GM21723 (cell line): ENCODE measurements around the gene ABR.
"Not testable (repeated sequence)": the region's sequence is repeated elsewhere in the genome, so short reads cannot be mapped to it uniquely, and the experiment has no call there.

Experiments used
- ATAC-seq: cut with Tn5 transposase; IDR thresholded peaks from one replicate; pipeline ENCODE4 v1.9.1; 2021; ENCODE audit warnings: mild to moderate bottlenecking, moderate library complexity; ENCODE audit not compliant: unreplicated experiment

ABR gene

GRCh38 chr17:996554-997344 is 183.0 kb downstream of the ABR start, which contains the start of gene TIMM22:
Gene TIMM22 (plus strand): TSS chr17:997129. CDS start chr17:997143, 14 bp downstream.
- peak; percentile 89 for ATAC-seq

- ATAC-seq: not testable (repeated sequence)
Observed at GRCh38 chr17:995324-995723, 184.5 kb downstream of the ABR start.

- no peak for ATAC-seq
Observed at GRCh38 chr17:992933-993332, 186.8 kb downstream of the ABR start.

GRCh38 chr17:988561-988960 is 191.2 kb downstream of the ABR start:
- ATAC-seq: no peak

GRCh38 chr17:987931-988330 is 191.8 kb downstream of the ABR start:
- ATAC-seq: no peak

DNA sequence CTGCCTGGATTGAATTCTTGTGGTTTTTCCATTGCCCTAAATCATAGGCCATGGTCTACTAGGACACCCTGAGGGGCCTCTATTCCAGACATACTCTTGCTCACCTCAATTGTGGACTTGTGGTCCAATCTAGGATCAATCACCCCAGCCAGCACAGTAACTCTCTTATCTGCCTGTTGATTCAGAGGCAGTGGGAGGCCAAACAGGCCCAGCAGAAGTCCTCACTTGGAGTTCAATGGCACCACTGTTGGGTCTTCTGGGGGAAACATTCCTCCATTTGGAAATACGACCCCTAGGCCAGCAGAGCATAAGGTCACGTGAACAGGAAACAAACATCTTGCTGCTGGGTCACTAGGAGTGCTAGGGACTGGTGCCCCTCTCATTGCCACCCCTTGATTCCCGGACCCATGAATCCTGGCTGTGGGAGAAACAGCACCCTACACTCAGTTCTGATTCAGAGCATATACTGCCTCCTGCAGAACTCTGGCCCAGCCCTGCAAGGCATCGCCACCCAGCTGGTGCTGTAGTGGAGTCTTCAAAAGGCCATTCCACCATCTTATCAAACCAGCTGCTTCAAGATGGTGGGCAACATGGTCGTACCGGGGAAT is 193.4 kb downstream of the ABR start:
- no peak for ATAC-seq

- ATAC-seq: no peak
Observed at GRCh38 chr17:983921-984320, 195.9 kb downstream of the ABR start.

GRCh38 chr17:981292-981658 is 198.5 kb downstream of the ABR start:
- ATAC-seq: no peak

DNA sequence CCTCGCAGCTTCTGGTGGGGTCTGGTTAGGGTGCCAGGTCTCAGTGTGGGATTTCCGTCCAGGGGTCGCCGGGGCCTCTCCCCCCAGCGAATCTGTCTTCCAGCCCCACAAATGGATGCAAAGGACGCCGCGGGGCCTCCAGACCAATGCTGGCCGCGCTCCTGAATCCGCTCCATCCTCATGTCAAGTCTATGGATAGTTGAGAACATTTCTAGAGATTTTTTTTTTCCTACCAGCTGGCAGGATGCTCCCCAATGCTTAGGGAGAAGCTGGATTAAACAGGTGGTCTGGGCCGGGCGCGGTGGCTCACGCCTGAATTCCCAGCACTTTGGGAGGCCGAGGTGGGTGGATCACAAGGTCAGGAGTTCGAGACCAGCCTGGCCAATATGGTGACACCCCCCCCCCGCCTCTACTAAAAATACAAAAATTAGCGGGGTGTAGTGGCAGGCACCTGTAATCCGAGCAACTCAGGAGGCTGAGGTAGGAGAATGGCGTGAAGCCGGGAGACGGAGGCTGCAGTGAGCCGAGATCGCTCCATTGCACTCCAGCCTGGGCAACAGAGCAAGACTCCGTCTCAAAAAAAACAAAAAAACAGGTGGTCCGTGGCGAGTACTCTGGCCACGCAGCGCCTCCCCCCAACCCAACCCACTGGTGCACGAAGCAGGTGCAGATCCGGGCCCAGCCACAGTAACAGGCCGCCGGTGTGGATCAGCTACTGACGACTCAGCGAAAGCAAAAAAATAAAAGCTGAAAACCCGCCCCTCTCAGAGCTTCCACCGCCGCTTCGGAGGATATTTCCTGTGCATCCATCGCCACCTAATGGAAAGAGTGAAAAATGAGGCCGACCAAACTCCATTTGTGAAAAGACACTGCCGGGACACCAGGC is 199.1 kb downstream of the ABR start:
- peak; percentile 40 for ATAC-seq

DNA sequence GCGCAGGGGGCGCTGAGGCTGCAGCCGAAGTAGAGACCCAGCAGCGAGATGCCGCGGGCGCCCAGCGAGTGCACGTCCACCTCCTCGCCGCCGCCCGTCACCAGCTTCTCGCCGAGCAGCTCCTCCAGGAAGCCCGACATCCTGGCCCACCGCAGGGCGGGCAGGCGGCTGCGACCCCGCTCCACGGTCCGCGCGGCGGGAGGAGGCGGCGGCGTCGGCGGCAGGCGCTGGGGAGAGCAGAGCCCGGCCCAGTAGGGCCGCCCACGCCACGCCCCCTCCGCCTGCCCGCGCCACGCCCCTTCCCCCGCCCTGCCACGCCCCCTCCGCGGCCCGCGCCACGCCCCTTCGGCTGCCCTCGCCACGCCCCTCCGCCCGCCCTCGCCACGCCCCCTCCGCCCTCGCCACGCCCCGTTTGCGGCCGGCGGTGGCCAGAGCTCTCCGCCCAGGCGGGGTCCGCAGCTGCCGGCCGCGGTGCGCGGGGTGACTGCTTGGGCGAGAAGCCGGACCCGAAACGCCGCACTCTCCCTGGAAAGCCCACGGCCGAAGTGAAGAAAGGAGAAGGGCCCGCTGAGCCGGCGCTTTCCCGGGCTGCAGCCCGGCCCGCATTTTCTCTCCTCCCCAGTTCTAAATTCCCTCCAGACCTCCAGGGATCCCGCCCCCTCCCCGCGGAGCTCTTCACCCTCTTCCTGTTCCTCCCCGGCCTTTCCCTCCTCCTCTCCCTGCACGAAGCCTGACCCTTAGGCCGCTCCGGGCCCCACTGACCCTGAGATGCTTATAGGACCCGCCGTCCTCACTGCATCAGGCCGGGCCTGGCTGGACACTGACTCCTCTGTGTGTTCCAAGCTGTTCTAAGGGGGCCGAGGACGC is 200.0 kb downstream of the ABR start, which contains the start of gene NXN:
TSS of gene NXN (minus strand) at position 238 of the 867 bp plus-strand sequence.
- peak; percentile 67 for ATAC-seq

- ATAC-seq: peak; percentile 56
Observed at GRCh38 chr17:979212-979538, 200.6 kb downstream of the ABR start.

GRCh38 chr17:978103-979093 is 201.4 kb downstream of the ABR start:
- ATAC-seq: no peak

- ATAC-seq: no peak
Observed at GRCh38 chr17:977166-977565, 202.6 kb downstream of the ABR start.

GRCh38 chr17:976312-976711 is 203.5 kb downstream of the ABR start:
- ATAC-seq: no peak

GRCh38 chr17:975371-975915 is 204.3 kb downstream of the ABR start:
- no peak for ATAC-seq

DNA sequence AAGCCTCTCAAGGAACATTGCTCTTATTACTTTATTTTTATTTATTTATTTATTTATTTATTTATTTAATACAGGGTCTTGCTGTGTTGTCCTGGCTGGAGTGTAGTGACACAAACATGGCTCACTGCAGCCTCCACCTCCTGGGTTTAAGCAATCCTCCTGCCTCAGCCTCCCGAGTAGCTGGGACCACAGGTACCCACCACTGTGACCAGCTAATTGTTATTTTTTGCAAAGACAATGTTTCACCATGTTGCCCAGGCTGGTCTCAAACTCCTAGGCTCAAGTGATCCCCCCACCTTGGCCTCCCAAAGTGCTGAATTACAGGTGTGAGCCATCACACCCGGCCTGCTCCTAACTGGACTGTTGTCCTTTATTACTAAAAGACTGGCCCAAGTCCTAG is 205.0 kb downstream of the ABR start:
- ATAC-seq: not testable (repeated sequence)

DNA sequence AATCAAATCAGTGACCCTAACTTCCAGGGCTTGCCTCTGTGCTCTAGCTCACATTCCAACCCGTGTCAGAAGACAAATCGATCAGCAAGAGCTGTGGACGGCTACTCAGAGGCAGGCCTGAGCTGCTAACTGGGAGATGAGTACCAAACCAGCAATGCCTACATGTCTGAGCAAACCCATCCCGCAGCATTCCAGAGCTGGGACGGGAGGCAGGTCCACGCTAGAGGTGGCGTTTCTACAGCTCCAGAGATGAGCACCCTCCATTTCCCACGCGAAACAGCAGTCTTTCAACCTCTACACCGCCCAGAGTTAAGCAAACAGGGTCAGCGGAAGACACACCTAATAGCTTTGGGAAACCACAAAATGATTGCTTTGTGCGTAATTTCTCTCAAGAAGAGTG is 206.7 kb downstream of the ABR start:
- no peak for ATAC-seq

GRCh38 chr17:971861-972260 is 207.9 kb downstream of the ABR start:
- ATAC-seq: not testable (repeated sequence)

DNA sequence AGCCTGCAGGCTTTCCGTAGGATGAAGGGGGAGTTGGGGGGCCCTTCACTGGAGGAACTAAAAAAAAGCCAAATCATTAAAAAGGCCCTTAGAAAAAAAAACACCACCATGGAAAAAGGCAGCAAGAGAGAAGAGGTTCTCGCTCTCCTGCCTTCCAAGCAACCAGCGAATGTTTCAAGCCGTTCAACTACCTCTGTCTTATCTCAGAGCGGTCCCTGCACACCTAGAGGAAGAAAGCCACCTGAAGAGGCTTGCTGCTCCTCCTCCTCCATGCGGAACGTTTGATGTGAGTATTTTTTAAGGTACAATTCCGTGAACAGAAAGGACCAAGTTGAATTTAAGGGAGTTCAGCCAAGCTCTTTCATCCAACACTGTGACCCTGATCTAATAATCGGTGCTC is 209.4 kb downstream of the ABR start:
- ATAC-seq: no peak
